Heart right ventricle (tissue), 16 donors: ENCODE measurements around the gene LYST. TPM values are rescaled to one million over a fixed set of nuclear protein-coding genes. Genes with fewer than 3 reads are reported as not detected.

Experiments
- ATAC-seq, 8 donors: fragments of 200-7000 bp; cut with Tn5 transposase; one replicate each; pipeline ENCODE4 v1.9.1; 2020; ENCODE audit warnings: mild to moderate bottlenecking in 8 of 8, moderate library complexity in 8 of 8, moderate number of reproducible peaks in 1 of 8
- DNase-seq, 2 donors: peaks; one replicate each; pipeline ENCODE4 v3.0.0-alpha.2; 2020
- H3K27ac ChIP-seq, 10 donors: fragments of 200-600 bp; sonication (generic) in 2 of 10; one replicate each; pipeline versions ENCODE4 v1.5.0 to v1.8.0; 2020 to 2022; ENCODE audit warnings: mild to moderate bottlenecking in 3 of 10
- H3K27me3 ChIP-seq, 7 donors: fragments of 200-600 bp; one replicate each; pipeline ENCODE4 v1.8.0; 2021 to 2022; ENCODE audit warnings: mild to moderate bottlenecking in 2 of 7
- H3K36me3 ChIP-seq, 9 donors: fragments of 200-600 bp; sonication (generic) in 1 of 9; one replicate each; pipeline versions ENCODE4 v1.5.0 to v1.8.0; 2020 to 2022; ENCODE audit warnings: mild to moderate bottlenecking in 2 of 9
- H3K4me1 ChIP-seq, 9 donors: fragments of 200-600 bp; sonication (generic) in 1 of 9; one replicate each; pipeline versions ENCODE4 v1.5.0 to v1.8.0; 2020 to 2022; ENCODE audit warnings: mild to moderate bottlenecking in 4 of 9
- H3K4me3 ChIP-seq, 10 donors: fragments of 200-600 bp; sonication (generic) in 2 of 10; one replicate each; pipeline versions ENCODE4 v1.5.0 to v1.8.0; 2020 to 2022; ENCODE audit warnings: mild to moderate bottlenecking in 7 of 10, moderate library complexity in 2 of 10
- H3K9me3 ChIP-seq, 11 donors: fragments of 200-600 bp in 10 of 11; sonication (generic) in 2 of 11; one replicate each; pipeline versions ENCODE4 v1.5.0 to v1.8.0; 2013 to 2022; ENCODE audit warnings: mild to moderate bottlenecking in 2 of 11, control low read depth in 1 of 11, moderate library complexity in 1 of 11
- CTCF ChIP-seq, 9 donors: fragments of 200-600 bp; sonication (generic) in 2 of 9; IDR thresholded peaks; one replicate each; pipeline versions ENCODE4 v1.5.0 to v1.8.0; 2021 to 2022; ENCODE audit warnings: antibody characterized with exemption in 9 of 9, mild to moderate bottlenecking in 5 of 9, moderate library complexity in 1 of 9
- WGBS, 2 donors: extraction: QIAGEN DNeasy Blood & Tissue Kit; methylation state at CpG; one replicate each; pipeline ENCODE4 v1.1.7; 2013; ENCODE audit warnings: inconsistent platforms in 1 of 2; 5-methylcytosine and 5-hydroxymethylcytosine counted together
- intact Hi-C, 10 donors: fragments of 100-400 bp; cut with DNase I; formaldehyde crosslinking; loops; one replicate each; pipeline versions ENCODE4 v1.11.1 to v1.14.2; 2022
- polyA plus RNA-seq, 2 donors: library from polyadenylated mRNA; stranded (reverse); fragments of 200-250 nt; gene quantifications; one replicate each; pipeline ENCODE4 v1.2.3, GENCODE V29; 2013
- total RNA-seq, 10 donors: library from RNA; stranded (reverse); fragmentation: NEBNext Ultra II Directional in 3 of 10; extraction: Animal tissue kit (Norgen Biotek cat#: 25700) in 3 of 10; gene quantifications; one replicate each; pipeline versions ENCODE4 v1.2.1 to v1.2.4, GENCODE V29; 2021 to 2023
- donor health status: Arrhythmogenic right ventricular cardiomyopathy.
- donor health status: ischemic (EF 13 %, LVEDD 7.1; RV severe dilation, severe dysfunction).
- donor health status: healthy with polysubstance abuse.
- donor health status: DM: no; HTN: yes; CAD: no.
- donor health status: DM: no; HTN: no; CAD: no.
- donor health status: ischemic (EF 25% LVEDD 6.9; RV normal size, moderate dysfunction).
- donor health status: ischemic (EF 25% LVEDD 5.7; RV mildly dilated, moderate dysfunction).
- donor health status: healthy.
- donor health status: DM: yes; HTN: yes; CAD: no.
- donor health status: Ischemic cardiomyopathy.
- donor health status: ischemic (EF 35%, LVEDD 5.7; RV mildly dilated, moderate dysfunction).
- donor health status: nonischemic (EF 11% LVEDD 7.7; RV severe dilation, severe dysfunction).
- donor health status: DM: yes; HTN: yes; CAD: no.
- donor health status: PGD.
- donor health status: ischemic (EF 29% LVEDD 5.4; RV normal size, mild dysfunction).
- donor health status: nonischemic (EF 23%, LVEDD 6.1; RV moderate dilation, normal function).

LYST gene
- total and polyA plus RNA-seq, 12 donors, result 3.3 to 13.6 (median 10.5) TPM

GRCh38 chr1:235863699-235864093 is 3.0 kb downstream of the LYST start:
- Histone ChIP-seq H3K9me3 (no peaks in the 10 kb centered on the region), H3K27ac (peak overlapping the region in 1 of 10 donors; percentile 96), H3K27me3 (no peaks in the 10 kb centered on the region), H3K4me3 (peak overlapping the region in 1 of 10 donors; percentile 90), H3K4me1 (peaks cover 0 to 64% (median 25%) of the 10 kb centered on the region in 9 donors), H3K36me3 (no peaks in the 10 kb centered on the region)
- no peak for TF ChIP-seq CTCF (IDR thresholded peaks at IDR 0.05)
- intact Hi-C loops, result loop anchor here in 4 of 10 donors (10.0 kb wide), 3 partner anchors 51 to 111 kb away; no protein-coding TSS in a partner anchor
- no peak for ATAC-seq
- no peak for DNase-seq
- WGBS, 2 donors, result 90 to 93% methylated on average over 4 of the region's 4 CpGs

- TF ChIP-seq CTCF (IDR thresholded peaks at IDR 0.05), result no peak
- DNase-seq (no peak), ATAC-seq (no peak)
- H3K27me3 ChIP-seq, result no peaks in the 10 kb centered on the region
- peaks cover 0 to 67% (median 18%) of the 10 kb centered on the region in 9 donors for H3K4me1 ChIP-seq
- H3K36me3 ChIP-seq, result no peaks in the 10 kb centered on the region
- intact Hi-C loops, result loop anchor here in 4 of 10 donors (10.0 kb wide), 3 partner anchors 53 to 113 kb away; no protein-coding TSS in a partner anchor
- no peak overlapping the region for H3K4me3 ChIP-seq
- no peak overlapping the region for H3K27ac ChIP-seq
- H3K9me3 ChIP-seq, result no peaks in the 10 kb centered on the region
These were observed 4.8 kb downstream of the LYST start for GRCh38 chr1:235861857-235862256.

GRCh38 chr1:235860829-235861228 is 5.9 kb downstream of the LYST start:
- intact Hi-C loops, result loop anchor here in 4 of 10 donors (10.0 kb wide), 3 partner anchors 54 to 114 kb away; no protein-coding TSS in a partner anchor
- no peak for TF ChIP-seq CTCF (IDR thresholded peaks at IDR 0.05)
- Histone ChIP-seq H3K27ac (no peak overlapping the region), H3K4me3 (no peak overlapping the region), H3K9me3 (no peaks in the 10 kb centered on the region), H3K36me3 (no peaks in the 10 kb centered on the region), H3K4me1 (peaks cover 0 to 78% (median 18%) of the 10 kb centered on the region in 9 donors), H3K27me3 (no peaks in the 10 kb centered on the region)
- ATAC-seq (no peak), DNase-seq (no peak)
- 72 to 87% methylated on average over 1 of the region's 1 CpG for WGBS, 2 donors

GRCh38 chr1:235859789-235860188 is 6.9 kb downstream of the LYST start:
- Histone ChIP-seq H3K4me3 (no peak overlapping the region), H3K27ac (no peak overlapping the region), H3K27me3 (no peaks in the 10 kb centered on the region), H3K9me3 (no peaks in the 10 kb centered on the region), H3K4me1 (peaks cover 0 to 79% (median 9%) of the 10 kb centered on the region in 9 donors), H3K36me3 (no peaks in the 10 kb centered on the region)
- intact Hi-C loops, result loop anchor here in 4 of 10 donors (10.0 kb wide), 3 partner anchors 55 to 115 kb away; no protein-coding TSS in a partner anchor
- 68 to 73% methylated on average over 1 of the region's 1 CpG for WGBS, 2 donors
- DNase-seq, result no peak
- ATAC-seq, result no peak
- TF ChIP-seq CTCF (IDR thresholded peaks at IDR 0.05), result no peak
